Thyroid gland (tissue), 4 donors: ENCODE data around the gene C1R.

ENCODE experiments used
- CTCF ChIP-seq, 6 experiments: fragments of 200-600 bp in 3 of 6; fragments of 450-650 bp in 3 of 6; sonication (generic) in 3 of 6; IDR thresholded peaks; one replicate each; pipeline ENCODE4 v1.5.1; 2016 to 2019; ENCODE audit warnings: antibody characterized with exemption in 6 of 6, mild to moderate bottlenecking in 2 of 6, inconsistent platforms in 1 of 6, moderate library complexity in 1 of 6
- POLR2A ChIP-seq, 2 donors: fragments of 450-650 bp; IDR thresholded peaks; one replicate each; pipeline ENCODE4 v1.6.1; 2017; ENCODE audit warnings: antibody characterized with exemption in 2 of 2, mild to moderate bottlenecking in 2 of 2, moderate library complexity in 1 of 2

- no peak for TF ChIP-seq CTCF (IDR thresholded peaks at IDR 0.05)
- no peak for TF ChIP-seq POLR2A (IDR thresholded peaks at IDR 0.05)
Observed at GRCh38 chr12:7075518-7075917, 16.7 kb downstream of the C1R start.
